Osteoblast (primary cell): ENCODE results near the gene CCDC116. TPM values are rescaled to one million over a fixed set of nuclear protein-coding genes. Genes with fewer than 3 reads are reported as not detected.

ENCODE experiments used
- DNase-seq: peaks from one replicate; pipeline ENCODE4 v3.0.0; 2011; ENCODE audit warnings: low spot score, mixed read lengths; ENCODE audit not compliant: insufficient read length; ENCODE audit errors: missing footprints
- H2AFZ ChIP-seq: 2 replicates; pipeline ENCODE4 v1.6.0; 2011; ENCODE audit warnings: mild to moderate bottlenecking, low read length
- H3K27ac ChIP-seq: 2 replicates; pipeline ENCODE4 v1.5.1; 2011; ENCODE audit warnings: mild to moderate bottlenecking, low read depth, low read length, moderate library complexity
- H3K27me3 ChIP-seq: 2 replicates; pipeline ENCODE4 v1.6.0; 2012; ENCODE audit warnings: mild to moderate bottlenecking, control low read depth, inconsistent platforms, low read length, moderate library complexity; ENCODE audit not compliant: insufficient read depth
- H3K36me3 ChIP-seq: 2 replicates; pipeline ENCODE4 v1.5.1; 2011; ENCODE audit warnings: mild to moderate bottlenecking, low read length, control low read depth, moderate library complexity; ENCODE audit not compliant: insufficient read depth
- H3K4me1 ChIP-seq: 2 replicates; pipeline ENCODE4 v1.5.1; 2011; ENCODE audit warnings: mild to moderate bottlenecking, low read length, control low read depth, moderate library complexity; ENCODE audit not compliant: insufficient read depth
- H3K4me2 ChIP-seq: 2 replicates; pipeline ENCODE4 v1.6.0; 2011; ENCODE audit warnings: mild to moderate bottlenecking, low read length; ENCODE audit not compliant: insufficient read depth
- H3K4me3 ChIP-seq: fragments of 200-600 bp; sonication (generic); 3 replicates; pipeline ENCODE4 v1.5.1; 2012; ENCODE audit warnings: mild to moderate bottlenecking, low read length, inconsistent platforms; ENCODE audit not compliant: insufficient read depth
- H3K79me2 ChIP-seq: 2 replicates; pipeline ENCODE4 v1.6.0; 2012; ENCODE audit warnings: mild to moderate bottlenecking, low read length, control low read depth, inconsistent platforms; ENCODE audit not compliant: insufficient read depth
- H3K9me3 ChIP-seq: 2 replicates; pipeline ENCODE4 v1.5.1; 2011; ENCODE audit warnings: low read depth, low read length, control low read depth
- H4K20me1 ChIP-seq: 2 replicates; pipeline ENCODE4 v1.6.0; 2012; ENCODE audit warnings: mild to moderate bottlenecking, low read length, control low read depth; ENCODE audit not compliant: insufficient read depth
- total RNA-seq: library from RNA; depleted of rRNA; stranded (reverse); fragments of >200 nt; gene quantifications from 2 replicates; pipeline ENCODE4 v1.2.3, GENCODE V29; 2012
- TF ChIP-seq, protein P1 (sequence below): IDR thresholded peaks from 2 replicates; pipeline ENCODE4 v1.5.1; 2011; ENCODE audit warnings: mild to moderate bottlenecking, low read depth, low read length, moderate library complexity; ENCODE audit errors: extremely low read depth

The CCDC116 gene
- total RNA-seq, 1 donor, result 0.36 TPM

DNA sequence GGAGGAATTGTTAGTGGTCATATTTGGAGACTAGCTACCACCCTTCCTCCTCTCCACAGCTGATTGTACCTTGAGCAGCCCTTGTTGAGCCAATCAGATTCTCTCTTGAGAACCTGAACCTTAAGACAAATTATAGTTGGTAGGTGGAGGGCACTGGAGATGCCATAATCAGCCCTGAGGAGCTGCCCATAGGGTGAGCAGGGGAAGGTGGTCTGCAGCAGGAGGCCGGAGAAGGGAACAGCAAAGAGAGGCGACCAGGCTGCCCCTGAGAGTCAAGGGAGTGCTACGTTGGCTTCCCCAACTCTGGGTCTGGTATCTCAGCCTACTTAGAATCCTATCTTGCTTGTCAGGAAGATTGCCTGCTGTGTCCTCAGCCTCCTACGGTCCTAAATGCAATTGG is 6.8 kb downstream of the CCDC116 start:
- Histone ChIP-seq H3K27me3 (no peaks in the 10 kb centered on the region), H3K4me1 (peaks cover 16% of the 10 kb centered on the region), H3K9me3 (no peaks in the 10 kb centered on the region), H2AFZ (no peak overlapping the region), H3K4me2 (no peak overlapping the region), H3K79me2 (peaks cover 12% of the 10 kb centered on the region), H4K20me1 (peaks cover 7% of the 10 kb centered on the region), H3K4me3 (no peak overlapping the region), H3K27ac (no peak overlapping the region), H3K36me3 (no peaks in the 10 kb centered on the region)
- peak; percentile 1 for DNase-seq
- TF ChIP-seq, protein P1, sequence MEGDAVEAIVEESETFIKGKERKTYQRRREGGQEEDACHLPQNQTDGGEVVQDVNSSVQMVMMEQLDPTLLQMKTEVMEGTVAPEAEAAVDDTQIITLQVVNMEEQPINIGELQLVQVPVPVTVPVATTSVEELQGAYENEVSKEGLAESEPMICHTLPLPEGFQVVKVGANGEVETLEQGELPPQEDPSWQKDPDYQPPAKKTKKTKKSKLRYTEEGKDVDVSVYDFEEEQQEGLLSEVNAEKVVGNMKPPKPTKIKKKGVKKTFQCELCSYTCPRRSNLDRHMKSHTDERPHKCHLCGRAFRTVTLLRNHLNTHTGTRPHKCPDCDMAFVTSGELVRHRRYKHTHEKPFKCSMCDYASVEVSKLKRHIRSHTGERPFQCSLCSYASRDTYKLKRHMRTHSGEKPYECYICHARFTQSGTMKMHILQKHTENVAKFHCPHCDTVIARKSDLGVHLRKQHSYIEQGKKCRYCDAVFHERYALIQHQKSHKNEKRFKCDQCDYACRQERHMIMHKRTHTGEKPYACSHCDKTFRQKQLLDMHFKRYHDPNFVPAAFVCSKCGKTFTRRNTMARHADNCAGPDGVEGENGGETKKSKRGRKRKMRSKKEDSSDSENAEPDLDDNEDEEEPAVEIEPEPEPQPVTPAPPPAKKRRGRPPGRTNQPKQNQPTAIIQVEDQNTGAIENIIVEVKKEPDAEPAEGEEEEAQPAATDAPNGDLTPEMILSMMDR, result no peak

DNA sequence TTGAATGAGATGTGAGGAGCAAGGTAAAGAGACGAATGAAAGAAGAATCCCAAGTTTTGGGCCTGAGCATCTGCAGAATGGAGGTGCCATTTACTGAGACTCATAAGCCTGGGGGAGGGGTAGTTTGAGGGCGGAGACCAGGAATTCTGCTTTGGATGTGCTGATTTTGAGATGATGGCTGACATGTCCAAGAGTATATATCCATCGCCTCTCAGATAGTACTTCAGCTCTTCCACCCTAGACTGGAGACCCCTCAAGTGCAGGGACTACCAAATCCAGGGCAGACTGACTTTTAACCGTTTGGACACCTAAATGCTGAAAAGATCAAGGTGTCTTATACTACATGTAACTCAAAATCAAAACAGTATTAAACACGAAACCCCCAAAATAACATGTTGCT is 8.2 kb downstream of the CCDC116 start:
- H3K4me3 ChIP-seq, result no peak overlapping the region

DNA sequence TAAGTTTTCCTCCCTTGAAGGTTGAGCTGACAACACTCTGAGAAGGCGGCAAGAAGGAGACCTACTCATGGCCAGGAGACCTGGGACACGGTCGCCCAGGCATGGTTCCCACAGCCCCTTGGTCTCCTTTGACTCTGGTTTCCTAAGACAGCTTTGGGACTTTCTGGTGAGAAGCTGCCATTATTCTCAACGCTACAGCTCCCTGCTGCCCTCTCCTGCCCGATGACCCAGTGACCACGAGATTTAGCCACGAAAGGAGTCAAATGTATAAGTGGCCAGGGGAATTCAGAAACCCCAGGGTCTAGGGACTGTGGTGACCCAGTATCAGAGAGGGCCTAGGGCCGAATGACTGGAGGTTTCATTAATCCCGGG is 8.8 kb downstream of the CCDC116 start:
- peaks cover 7% of the 10 kb centered on the region for H4K20me1 ChIP-seq
- peaks cover 12% of the 10 kb centered on the region for H3K79me2 ChIP-seq
- peak overlapping the region; percentile 72 for H3K27ac ChIP-seq
- peak overlapping the region; percentile 97 for H2AFZ ChIP-seq
- no peaks in the 10 kb centered on the region for H3K36me3 ChIP-seq
- H3K27me3 ChIP-seq, result no peaks in the 10 kb centered on the region
- H3K4me1 ChIP-seq, result peaks cover 16% of the 10 kb centered on the region
- H3K4me2 ChIP-seq, result peak overlapping the region; percentile 99
- TF ChIP-seq, protein P1, result peak; percentile 71
- DNase-seq, result peak; percentile 96
- H3K4me3 ChIP-seq, result peak overlapping the region; percentile 89
- H3K9me3 ChIP-seq, result no peaks in the 10 kb centered on the region

More for the DNA sequence above, 8.2 kb downstream of the CCDC116 start:
- Histone ChIP-seq H3K4me2 (peak overlapping the region; percentile 99), H2AFZ (no peak overlapping the region), H3K9me3 (no peaks in the 10 kb centered on the region), H3K27me3 (no peaks in the 10 kb centered on the region), H3K79me2 (peaks cover 12% of the 10 kb centered on the region), H4K20me1 (peaks cover 7% of the 10 kb centered on the region), H3K27ac (no peak overlapping the region), H3K36me3 (no peaks in the 10 kb centered on the region), H3K4me1 (peaks cover 16% of the 10 kb centered on the region)
- peak; percentile 32 for DNase-seq
- TF ChIP-seq, protein P1, result no peak

DNA sequence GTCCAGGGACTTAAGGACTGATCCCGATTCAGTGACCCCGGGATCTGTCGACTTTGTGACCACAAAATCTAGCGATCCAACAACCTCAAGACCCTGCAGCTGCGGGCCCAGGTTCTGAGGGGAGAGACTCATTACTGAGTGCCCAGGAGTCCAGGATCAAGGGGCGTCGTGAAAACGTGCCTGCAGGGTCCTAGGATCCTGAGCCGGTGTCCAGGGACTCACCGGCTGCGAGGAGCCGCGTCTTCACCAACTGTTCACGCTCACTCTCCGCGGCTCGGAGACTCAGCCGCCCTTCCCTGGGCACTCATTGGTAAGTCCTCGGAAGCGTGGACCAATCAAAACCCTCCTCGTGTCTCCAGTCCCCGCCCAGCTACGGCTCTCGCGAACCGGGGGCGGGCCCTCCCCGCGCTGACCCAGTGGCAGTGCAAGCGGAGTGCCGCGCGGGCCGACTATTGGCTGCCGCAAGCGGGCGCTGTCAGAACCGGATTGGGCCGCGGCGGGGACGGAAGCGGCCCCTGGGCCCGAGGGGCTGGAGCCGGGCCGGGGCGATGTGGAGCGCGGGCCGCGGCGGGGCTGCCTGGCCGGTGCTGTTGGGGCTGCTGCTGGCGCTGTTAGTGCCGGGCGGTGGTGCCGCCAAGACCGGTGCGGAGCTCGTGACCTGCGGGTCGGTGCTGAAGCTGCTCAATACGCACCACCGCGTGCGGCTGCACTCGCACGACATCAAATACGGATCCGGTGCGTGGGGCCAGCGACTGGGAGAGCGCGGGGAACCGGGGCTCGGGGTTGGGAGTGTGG is 9.4 kb downstream of the CCDC116 start, which contains the start of gene SDF2L1:
SDF2L1 (plus strand) TSS at position 514 of the 795 bp plus-strand sequence; CDS start at position 549, 35 bp downstream.
- Histone ChIP-seq H3K79me2 (peaks cover 12% of the 10 kb centered on the region), H3K36me3 (no peaks in the 10 kb centered on the region), H3K27ac (peak within 1 kb of the TSS; percentile 72), H3K4me2 (peak within 1 kb of the TSS; percentile 99), H3K4me1 (peaks cover 16% of the 10 kb centered on the region), H3K27me3 (no peaks in the 10 kb centered on the region), H3K9me3 (no peaks in the 10 kb centered on the region), H2AFZ (peak within 1 kb of the TSS; percentile 97), H4K20me1 (peaks cover 7% of the 10 kb centered on the region), H3K4me3 (peak within 1 kb of the TSS; percentile 89)
- TF ChIP-seq, protein P1, result no peak
- DNase-seq, result peak; percentile 100
